ENCODE measurements around the gene KPNA5.

KPNA5 gene

GRCh38 chr6:116783852-116784251 lies 102.8 kb downstream of the KPNA5 start:
- DNase-seq (ENCODE audit: low read depth in 1 of 2, low spot score in 1 of 2): no peak

Data from activated T-helper 1 cell treated with anti-CD3 and anti-CD28 coated beads, Interleukin-2, amount 50 U/mL, for 16 hours (primary cell).